ENCODE measurements around the gene HSPA6.

- no peak for TF ChIP-seq POLR2A (IDR thresholded peaks at IDR 0.05)
- TF ChIP-seq CTCF (IDR thresholded peaks at IDR 0.05), result no peak
- TF ChIP-seq POLR2AphosphoS5 (IDR thresholded peaks at IDR 0.05), result no peak
Measured at GRCh38 chr1:161531986-161532643, 7.8 kb downstream of the HSPA6 start.
